EH (cell line): ENCODE measurements around the gene KCTD8.

Experiments used
- DNase-seq: peaks from one replicate; pipeline ENCODE4 v3.0.0-alpha.2; 2015; ENCODE audit warnings: low read depth

The KCTD8 gene

GRCh38 chr4:44448521-44449461, at the start of gene KCTD8:
TSS of gene KCTD8 (minus strand) at chr4:44448809.
- DNase-seq: peak; percentile 55

GRCh38 chr4:44494810-44495701, 46.4 kb upstream of the KCTD8 start:
- DNase-seq: no peak

- no peak for DNase-seq
These were observed 45.3 kb upstream of the KCTD8 start for GRCh38 chr4:44493924-44494323.

DNA sequence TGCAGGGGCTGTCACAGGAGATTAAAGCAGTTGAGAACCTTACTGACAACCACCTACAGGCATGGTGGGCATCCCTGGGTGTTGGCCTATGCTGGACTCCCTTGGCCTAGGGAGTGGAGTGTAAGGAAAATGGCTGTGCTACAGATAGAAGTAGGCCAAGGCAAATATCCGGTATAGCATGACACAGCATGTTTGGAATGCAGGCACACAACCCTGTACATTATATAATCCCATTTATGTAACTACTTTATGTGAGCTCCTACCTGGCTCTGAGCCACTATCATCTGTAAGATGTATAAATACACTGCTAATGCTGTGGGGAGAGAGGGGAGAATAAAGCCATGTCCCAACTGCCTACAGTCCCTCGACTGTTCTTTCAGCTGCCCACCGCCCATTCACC, 38.7 kb upstream of the KCTD8 start:
- no peak for DNase-seq

GRCh38 chr4:44479731-44480130, 31.1 kb upstream of the KCTD8 start:
- no peak for DNase-seq

DNA sequence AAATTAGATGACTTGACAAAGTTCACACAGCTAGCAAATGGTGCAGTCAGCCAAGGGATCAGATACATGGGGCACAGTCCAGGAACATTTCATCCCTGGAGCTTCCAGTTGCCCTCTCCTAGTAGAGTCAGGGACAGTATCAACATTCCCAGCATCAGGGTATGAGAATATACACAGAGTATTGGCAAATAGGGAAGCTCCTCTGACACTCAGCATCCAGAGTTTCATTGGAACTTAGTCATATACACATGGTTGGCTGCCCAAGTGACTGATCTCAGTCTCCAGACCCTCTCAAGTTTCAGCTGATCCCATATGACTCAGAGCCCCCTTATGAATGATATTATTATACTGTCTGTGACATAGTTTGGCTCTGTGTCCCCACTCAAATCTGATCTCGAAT, 13.7 kb upstream of the KCTD8 start:
- no peak for DNase-seq

- no peak for DNase-seq
These were observed 775 bp downstream of the KCTD8 start for GRCh38 chr4:44447563-44448504.

DNA sequence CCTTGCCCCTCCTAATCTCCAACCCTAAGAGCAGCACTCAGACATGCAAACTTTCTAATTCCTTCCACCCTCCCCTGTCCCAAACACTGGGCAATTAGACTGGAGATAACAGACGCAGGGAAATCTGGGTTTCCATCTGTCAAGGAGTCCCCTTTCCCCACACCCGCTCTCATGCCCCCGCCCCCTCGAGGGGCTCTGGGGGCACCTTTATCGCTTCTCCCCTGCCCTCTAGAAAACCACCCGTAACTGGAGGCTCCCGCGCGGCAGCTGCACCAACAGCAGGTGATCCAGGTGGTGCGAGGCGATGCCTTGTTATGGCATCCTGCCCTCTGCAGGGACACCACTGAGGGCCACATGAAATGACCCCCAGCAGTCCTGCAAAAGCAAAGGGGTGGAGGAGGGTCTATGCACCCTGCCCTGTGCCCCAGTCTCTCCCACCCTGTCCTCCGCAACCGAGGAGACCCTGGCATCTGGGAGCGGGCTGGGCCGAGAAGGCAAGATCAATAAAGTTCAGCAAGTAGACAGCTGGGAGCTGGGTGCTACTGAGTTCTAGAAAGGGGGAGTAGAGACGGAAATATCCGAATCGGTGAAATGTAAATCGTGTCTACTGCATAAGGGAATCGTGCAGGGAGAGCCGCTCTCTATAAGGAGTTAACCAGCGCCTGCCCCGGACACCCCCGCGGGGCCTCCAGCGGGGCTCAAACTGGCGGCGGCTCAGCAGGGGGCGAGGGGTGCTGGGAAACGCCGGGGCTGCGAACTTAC, 1.6 kb downstream of the KCTD8 start:
- DNase-seq: no peak

DNA sequence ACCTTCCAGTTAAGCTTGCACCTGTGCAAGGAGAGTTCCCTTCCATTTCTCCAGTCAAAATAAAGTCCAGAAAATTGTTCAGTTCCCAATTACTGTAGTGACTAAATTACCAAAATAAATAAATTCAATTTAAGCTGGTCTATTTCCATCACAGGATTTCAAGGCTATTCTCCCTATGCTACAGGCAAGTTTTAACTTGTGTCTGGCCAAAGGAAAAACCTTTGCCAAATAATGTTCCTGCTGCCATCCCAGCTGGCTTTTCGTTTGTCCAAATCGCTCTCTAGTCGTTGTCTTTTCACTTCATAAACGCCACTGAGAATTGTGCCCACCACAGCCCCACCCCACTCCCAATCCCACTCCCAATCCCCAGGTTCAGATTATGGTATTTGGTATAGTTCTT, 2.4 kb downstream of the KCTD8 start:
- no peak for DNase-seq

GRCh38 chr4:44438687-44439086, 9.9 kb downstream of the KCTD8 start:
- no peak for DNase-seq

GRCh38 chr4:44434247-44434646, 14.4 kb downstream of the KCTD8 start:
- no peak for DNase-seq

GRCh38 chr4:44425614-44426208, 22.9 kb downstream of the KCTD8 start:
- DNase-seq: no peak

- DNase-seq: no peak
These were observed 25.7 kb downstream of the KCTD8 start for GRCh38 chr4:44422912-44423311.

DNA sequence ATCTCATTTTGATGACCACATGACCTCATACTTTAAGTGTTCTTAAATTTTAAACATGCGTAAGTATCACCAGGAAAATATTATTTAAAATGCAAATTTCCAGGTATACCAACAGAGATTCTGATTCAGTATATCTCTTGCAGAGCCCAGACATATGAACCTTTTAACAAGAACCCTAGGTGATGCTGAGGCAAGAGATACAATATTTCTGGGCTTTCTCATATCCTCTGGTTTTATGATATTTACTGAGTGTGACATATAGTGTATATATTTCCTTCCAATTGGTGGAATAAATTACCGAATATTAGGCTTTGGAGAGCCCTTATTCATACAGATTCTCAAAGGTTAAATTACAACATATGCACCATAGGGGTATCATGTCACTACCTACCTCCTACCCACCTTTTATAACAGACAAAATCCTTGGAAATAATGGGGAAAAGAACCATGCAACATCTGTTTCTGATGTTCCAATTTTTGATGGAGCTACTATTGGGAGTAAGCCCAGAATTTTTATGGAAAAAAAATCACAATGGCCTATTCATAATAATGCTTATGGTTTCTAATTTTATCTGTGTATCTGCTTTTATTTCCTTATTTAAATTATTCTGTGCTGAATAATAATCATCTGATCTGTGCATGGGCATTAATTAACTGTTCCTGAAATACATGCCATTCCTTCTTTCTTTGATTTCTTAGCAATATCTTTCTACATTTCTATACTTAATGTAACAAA, 27.1 kb downstream of the KCTD8 start:
- DNase-seq: no peak

GRCh38 chr4:44415251-44415650, 33.4 kb downstream of the KCTD8 start:
- no peak for DNase-seq

DNA sequence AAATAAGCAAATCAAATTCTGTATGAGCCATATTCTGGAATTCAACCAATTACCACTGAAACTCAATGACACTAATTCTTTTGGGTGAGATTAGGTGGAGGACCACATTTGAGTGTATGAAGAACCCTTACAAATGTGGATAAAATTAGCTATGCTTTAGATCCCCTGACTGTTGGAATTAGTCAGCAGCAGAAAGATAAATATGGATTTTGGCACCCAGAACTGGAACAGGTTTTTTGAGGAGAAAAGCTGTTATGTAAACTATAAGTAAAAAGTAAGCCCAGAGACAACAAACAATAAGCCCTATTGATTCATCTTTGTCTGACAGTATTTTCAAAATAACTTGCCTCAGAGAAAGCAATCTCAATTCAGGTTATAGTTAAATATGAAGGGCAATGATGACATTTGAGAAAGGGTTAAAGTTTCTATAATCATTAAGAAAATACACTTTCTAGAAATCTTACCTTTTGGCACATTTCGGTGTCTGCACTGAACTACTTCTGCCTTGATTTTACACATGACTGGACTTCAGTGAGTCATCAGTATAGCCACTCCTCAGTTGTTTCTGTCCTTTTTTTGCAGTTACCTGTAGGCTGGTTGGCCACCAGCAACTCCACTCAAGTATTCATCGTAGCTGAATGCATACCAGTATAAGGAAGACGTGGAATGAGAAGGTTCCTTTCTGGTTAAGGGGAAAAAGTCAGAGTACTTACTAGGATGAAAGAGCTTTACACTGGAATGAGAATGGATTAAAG, 80.0 kb downstream of the KCTD8 start:
- no peak for DNase-seq

GRCh38 chr4:44354172-44354571, 94.4 kb downstream of the KCTD8 start:
- DNase-seq: no peak

DNA sequence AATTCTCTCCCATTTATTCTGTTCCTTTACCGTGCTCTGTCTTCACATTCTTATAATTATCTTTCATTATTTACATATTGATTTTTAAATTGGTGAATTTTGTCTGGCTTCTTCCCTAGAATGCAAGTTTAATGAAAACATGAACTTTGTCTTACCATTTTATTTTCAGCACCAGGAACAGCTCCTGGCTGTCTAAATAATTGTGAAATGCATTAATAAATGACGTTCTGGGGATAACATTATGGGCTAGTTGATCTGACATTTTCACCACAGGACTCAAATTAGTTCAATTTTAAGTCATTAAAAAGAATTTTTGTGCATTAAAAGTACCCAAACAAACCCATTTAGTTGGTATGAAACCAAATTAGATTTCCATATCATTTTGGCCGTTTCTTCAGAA, 97.5 kb downstream of the KCTD8 start:
- DNase-seq: no peak

DNA sequence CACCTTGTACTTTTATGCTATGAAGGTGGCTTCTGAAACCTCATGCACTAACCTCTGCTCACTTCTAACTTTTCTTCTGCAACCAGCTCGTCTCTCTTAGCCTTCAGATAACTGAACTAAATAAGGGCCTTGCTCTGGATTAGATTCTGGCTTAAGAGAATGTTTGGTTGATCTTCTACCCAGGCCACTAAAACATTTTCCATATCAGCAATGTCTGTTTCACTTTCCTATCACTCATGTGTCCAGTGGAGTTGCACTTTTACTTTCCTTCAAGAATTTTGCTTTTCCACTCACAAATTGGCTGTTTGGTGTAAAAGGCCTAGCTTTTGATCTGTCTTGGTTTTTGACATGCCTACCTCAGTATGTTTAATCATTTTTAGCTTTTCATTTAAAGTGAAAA, 105.8 kb downstream of the KCTD8 start:
- no peak for DNase-seq
